Measurements from ENCODE around the gene PTDSS2. TPM values are rescaled to one million over a fixed set of nuclear protein-coding genes. Genes with fewer than 3 reads are reported as not detected.

The PTDSS2 gene
- polyA plus RNA-seq, 1 experiment: 15.8 TPM

DNA sequence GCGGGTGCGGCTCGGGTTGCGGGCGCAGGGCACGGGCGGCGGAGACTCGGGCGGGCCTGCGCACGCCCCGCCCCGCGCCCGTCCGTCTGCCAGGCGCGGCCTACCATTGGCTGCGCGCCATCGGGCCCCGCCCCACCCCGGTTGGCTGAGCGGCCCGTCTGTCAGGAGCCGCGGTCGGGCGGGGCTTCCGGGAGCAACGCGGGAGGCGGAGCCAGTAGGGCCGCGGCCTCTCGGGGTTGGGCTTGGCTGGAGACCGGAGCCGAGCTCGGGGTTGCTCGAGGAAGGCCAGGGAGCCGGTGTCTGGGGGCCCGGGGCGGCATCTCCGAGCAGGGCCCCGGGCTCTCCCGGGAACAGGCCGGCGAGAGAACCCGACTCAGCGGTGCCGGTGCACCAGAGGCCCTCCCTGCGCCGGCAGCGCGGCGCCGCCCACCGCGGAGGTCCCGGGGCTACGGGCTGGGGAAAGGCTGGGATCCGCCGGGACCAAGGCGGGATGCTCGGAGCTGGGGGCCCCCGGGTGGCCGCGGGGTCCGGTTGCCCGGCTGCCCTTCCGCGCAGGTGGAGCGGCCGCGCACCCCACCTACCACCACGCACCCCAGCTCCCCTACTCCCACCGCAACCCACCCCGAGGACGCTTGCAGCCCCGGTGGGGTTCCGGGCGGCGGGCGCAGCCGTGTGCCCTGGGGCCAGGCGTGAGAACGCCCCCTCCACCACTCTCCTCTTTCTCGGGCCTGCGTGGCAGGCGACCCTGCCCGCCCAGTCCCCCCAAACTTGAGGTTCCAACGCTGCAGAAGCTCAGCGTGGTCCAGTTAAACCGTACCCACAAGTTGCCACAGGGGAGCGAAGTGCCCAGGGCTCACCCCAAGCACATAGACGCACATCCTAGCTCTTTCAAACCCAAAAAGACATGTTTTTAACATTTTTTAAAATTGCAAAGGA is 85.7 kb downstream of the PTDSS2 start, which contains the start of gene HRAS:
HRAS (minus strand) TSS at position 58 of the 936 bp plus-strand sequence.
- Histone ChIP-seq H3K4me3 (ENCODE audit: low read depth, low read length) (peak within 1 kb of the TSS; percentile 73), H3K27me3 (ENCODE audit: control insufficient read depth, insufficient read depth, low read length) (no peaks in the 10 kb centered on the region), H3K27ac (ENCODE audit: low read depth, low read length) (no peak within 1 kb of the TSS), H3K9me3 (ENCODE audit: control insufficient read depth, insufficient read depth, low read length) (no peaks in the 10 kb centered on the region; the same call in 1 of the 2 replicates)
- CTCF ChIA-PET: interaction anchor here (0.7 kb wide), 1 partner anchor 21 kb away, joined by 3 read pairs; no protein-coding TSS in a partner anchor
- TF ChIP-seq, protein P1, sequence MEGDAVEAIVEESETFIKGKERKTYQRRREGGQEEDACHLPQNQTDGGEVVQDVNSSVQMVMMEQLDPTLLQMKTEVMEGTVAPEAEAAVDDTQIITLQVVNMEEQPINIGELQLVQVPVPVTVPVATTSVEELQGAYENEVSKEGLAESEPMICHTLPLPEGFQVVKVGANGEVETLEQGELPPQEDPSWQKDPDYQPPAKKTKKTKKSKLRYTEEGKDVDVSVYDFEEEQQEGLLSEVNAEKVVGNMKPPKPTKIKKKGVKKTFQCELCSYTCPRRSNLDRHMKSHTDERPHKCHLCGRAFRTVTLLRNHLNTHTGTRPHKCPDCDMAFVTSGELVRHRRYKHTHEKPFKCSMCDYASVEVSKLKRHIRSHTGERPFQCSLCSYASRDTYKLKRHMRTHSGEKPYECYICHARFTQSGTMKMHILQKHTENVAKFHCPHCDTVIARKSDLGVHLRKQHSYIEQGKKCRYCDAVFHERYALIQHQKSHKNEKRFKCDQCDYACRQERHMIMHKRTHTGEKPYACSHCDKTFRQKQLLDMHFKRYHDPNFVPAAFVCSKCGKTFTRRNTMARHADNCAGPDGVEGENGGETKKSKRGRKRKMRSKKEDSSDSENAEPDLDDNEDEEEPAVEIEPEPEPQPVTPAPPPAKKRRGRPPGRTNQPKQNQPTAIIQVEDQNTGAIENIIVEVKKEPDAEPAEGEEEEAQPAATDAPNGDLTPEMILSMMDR (IDR thresholded peaks at IDR 0.05; ENCODE audit: low read depth, low read length): no peak
- DNase-seq (ENCODE audit: low read depth, low spot score): peak; percentile 78
- POLR2A ChIA-PET: interaction anchor here (0.6 to 1.9 kb wide), 4 partner anchors 40 to 328 kb away, joined by 3 to 13 read pairs (median 4); partner anchors contain the start of genes BET1L, PHRF1 and RIC8A

DNA sequence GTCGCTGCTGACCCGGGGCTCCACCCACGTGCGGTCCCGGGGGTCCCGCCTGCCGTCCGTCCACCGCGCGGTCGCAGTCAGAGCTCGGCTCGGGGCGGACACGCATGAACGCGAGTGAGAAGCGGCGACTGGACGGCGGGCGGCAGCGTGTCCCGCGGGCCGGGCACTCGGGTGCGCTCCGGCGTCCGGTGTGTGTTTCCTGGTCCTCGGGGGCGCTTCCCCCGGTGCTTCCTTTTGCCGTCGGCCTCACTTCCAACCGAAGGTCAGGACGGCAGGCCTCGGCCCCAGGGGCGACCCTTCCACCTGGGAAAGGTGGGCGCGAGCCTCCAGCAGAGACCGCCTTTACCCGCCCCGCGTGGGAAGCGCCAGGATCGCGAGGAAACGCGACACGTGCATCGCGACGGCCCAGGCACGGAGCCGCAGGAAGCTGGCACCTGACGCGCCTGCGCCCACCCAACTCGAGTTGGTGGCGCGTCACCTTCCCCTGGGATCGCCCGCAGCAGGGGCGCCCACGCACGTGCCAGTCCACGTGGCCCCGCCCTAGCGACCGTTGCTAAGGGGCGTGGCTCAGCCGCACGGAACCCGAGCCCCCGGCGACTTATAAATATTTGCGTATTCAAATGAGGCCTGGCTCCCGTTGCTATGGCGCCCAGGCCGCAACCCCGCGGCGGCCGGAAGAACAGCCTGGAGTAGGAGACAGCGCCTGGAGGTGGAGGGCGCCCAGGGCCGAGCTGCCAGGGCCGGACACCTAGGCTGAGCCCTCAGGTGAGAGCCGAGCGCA is 87.0 kb downstream of the PTDSS2 start, which contains the start of gene LRRC56:
LRRC56 (plus strand) TSS at position 687 of the 781 bp plus-strand sequence. CDS start 3,158 bp downstream, outside the sequence.
- H3K9me3 ChIP-seq (ENCODE audit: control insufficient read depth, insufficient read depth, low read length): no peaks in the 10 kb centered on the region; the same call in 1 of the 2 replicates
- DNase-seq (ENCODE audit: low read depth, low spot score): peak; percentile 59
- peak within 1 kb of the TSS; percentile 61 for H3K4me3 ChIP-seq (ENCODE audit: low read depth, low read length)
- ChIA-PET POLR2A (interaction anchor here (0.7 kb wide), 1 partner anchor 169 kb away, joined by 3 read pairs; no protein-coding TSS in a partner anchor), CTCF (no interaction called here)
- TF ChIP-seq, protein P1 (IDR thresholded peaks at IDR 0.05; ENCODE audit: low read depth, low read length): no peak
- H3K27me3 ChIP-seq (ENCODE audit: control insufficient read depth, insufficient read depth, low read length): no peaks in the 10 kb centered on the region
- peak within 1 kb of the TSS; percentile 21 for H3K27ac ChIP-seq (ENCODE audit: low read depth, low read length)

DNA sequence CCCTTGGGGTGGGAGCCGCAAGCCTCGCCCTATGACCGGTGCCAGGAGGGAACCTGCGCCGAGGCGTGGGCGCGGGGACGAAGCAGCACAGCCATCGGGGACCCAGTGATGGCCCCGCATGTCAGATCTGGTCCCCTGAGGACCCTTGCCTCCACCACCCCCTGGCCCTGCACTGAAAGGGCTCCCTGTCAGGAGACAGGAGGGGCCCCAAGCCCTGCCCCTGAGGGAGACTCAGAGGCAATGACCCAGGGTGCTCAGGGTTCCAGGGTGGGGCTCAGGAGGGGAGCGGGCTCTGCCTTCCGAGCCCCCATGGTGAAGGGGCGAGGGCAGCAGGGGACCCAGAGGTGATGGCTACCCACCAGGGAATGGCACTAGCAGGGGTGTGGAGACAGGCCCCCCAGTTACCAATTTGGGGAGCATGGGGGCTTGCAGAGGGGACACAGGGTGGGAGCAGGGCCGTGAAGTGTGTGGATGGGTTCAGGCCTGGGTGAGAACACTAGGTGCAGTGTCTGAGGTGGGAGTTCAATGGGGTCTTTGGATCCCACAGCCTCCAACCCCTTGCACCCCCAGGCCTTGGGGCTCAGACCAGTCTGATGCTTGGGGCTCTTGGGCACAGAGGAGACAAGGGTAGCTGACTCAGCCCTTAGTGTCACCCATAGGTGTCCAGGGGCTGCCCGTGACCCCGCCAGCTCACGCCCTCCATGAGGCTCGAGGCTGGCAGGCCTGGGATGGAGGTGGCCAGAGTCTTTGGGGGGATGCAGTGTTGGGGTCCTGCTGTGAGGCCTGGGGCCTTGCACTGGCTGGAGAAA is 87.7 kb downstream of the PTDSS2 start:
- no peak for DNase-seq (ENCODE audit: low read depth, low spot score)
- H3K27ac ChIP-seq (ENCODE audit: low read depth, low read length): peak overlapping the region; percentile 21

DNA sequence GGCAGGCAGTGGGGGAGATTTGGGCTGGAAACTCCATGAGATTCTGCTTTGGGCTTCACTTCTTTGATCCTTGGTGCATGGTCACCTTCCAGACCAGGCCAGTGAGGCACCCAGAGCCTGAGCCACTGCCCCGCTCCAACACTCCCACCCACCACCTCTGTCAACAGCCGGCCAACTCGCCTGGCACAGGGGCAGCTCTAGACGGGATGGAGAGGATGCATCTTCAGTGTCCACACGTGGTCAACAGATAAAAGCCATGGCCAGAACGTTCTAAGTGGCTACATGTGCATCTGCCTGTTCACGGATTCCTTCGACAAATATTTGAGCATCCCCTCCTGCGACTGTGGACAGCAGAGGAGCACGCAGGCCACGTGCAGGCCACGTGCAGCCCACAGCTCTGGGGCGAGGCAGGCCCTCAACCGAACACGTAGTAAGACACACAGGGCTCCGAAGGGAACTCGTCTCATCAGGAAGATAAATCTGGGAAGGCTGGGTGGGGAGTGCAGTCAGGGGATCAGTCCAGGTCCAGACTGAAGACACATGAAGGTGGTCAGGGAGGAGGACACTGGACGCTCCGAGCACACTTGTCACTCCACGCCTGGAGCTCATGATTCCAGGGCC is 88.5 kb downstream of the PTDSS2 start:
- Histone ChIP-seq H3K9me3 (ENCODE audit: control insufficient read depth, insufficient read depth, low read length) (no peaks in the 10 kb centered on the region; the same call in 1 of the 2 replicates), H3K4me3 (ENCODE audit: low read depth, low read length) (no peak overlapping the region), H3K27ac (ENCODE audit: low read depth, low read length) (peak overlapping the region; percentile 2), H3K27me3 (ENCODE audit: control insufficient read depth, insufficient read depth, low read length) (no peaks in the 10 kb centered on the region)
- TF ChIP-seq, protein P1 (IDR thresholded peaks at IDR 0.05; ENCODE audit: low read depth, low read length): no peak
- CTCF ChIA-PET: interaction anchor here (0.7 kb wide), 1 partner anchor 62 kb away, joined by 4 read pairs; no protein-coding TSS in a partner anchor
- POLR2A ChIA-PET: interaction anchor here (0.5 kb wide), 1 partner anchor 215 kb away, joined by 3 read pairs; no protein-coding TSS in a partner anchor
- no peak for DNase-seq (ENCODE audit: low read depth, low spot score)

More for the DNA sequence above, 87.7 kb downstream of the PTDSS2 start:
- POLR2A ChIA-PET: interaction anchor here (0.5 to 0.7 kb wide), 2 partner anchors 169 to 216 kb away, joined by 3 read pairs; no protein-coding TSS in a partner anchor
- Histone ChIP-seq H3K27me3 (ENCODE audit: control insufficient read depth, insufficient read depth, low read length) (no peaks in the 10 kb centered on the region), H3K4me3 (ENCODE audit: low read depth, low read length) (peak overlapping the region; percentile 61), H3K9me3 (ENCODE audit: control insufficient read depth, insufficient read depth, low read length) (no peaks in the 10 kb centered on the region; the same call in 1 of the 2 replicates)
- TF ChIP-seq, protein P1 (IDR thresholded peaks at IDR 0.05; ENCODE audit: low read depth, low read length): no peak
- CTCF ChIA-PET: no interaction called here
